HG02943 (cell line): ENCODE data around the gene ERGIC1.

Source experiments
- ATAC-seq: cut with Tn5 transposase; IDR thresholded peaks from one replicate; pipeline ENCODE4 v1.9.1; 2021; ENCODE audit warnings: mild to moderate bottlenecking, low read depth, moderate library complexity; ENCODE audit not compliant: unreplicated experiment

Gene ERGIC1

GRCh38 chr5:172959824-172960799 lies 126.1 kb downstream of the ERGIC1 start:
- no peak for ATAC-seq

GRCh38 chr5:172969921-172970320 lies 135.9 kb downstream of the ERGIC1 start:
- no peak for ATAC-seq

- no peak for ATAC-seq
These were observed 137.4 kb downstream of the ERGIC1 start for GRCh38 chr5:172971482-172971881.

- ATAC-seq: no peak
These were observed 138.5 kb downstream of the ERGIC1 start for GRCh38 chr5:172972552-172972951.

GRCh38 chr5:172973127-172973916 lies 139.3 kb downstream of the ERGIC1 start:
- ATAC-seq: no peak

GRCh38 chr5:172973931-172974330 lies 139.9 kb downstream of the ERGIC1 start:
- ATAC-seq: no peak

- no peak for ATAC-seq
These were observed 141.2 kb downstream of the ERGIC1 start for GRCh38 chr5:172975289-172975688.

GRCh38 chr5:172979778-172980177 lies 145.7 kb downstream of the ERGIC1 start:
- ATAC-seq: no peak

- ATAC-seq: no peak
These were observed 147.9 kb downstream of the ERGIC1 start for GRCh38 chr5:172981931-172982330.

- ATAC-seq: peak; percentile 80
These were observed 149.6 kb downstream of the ERGIC1 start, which contains the start of gene ATP6V0E1 for GRCh38 chr5:172983542-172984243. ATP6V0E1 (plus strand) TSS chr5:172983771; CDS start chr5:172983861, 90 bp downstream.

- ATAC-seq: peak; percentile 65
These were observed 150.3 kb downstream of the ERGIC1 start for GRCh38 chr5:172984244-172984953.

- ATAC-seq: no peak
These were observed 151.5 kb downstream of the ERGIC1 start for GRCh38 chr5:172985596-172985995.

- ATAC-seq: no peak
These were observed 154.2 kb downstream of the ERGIC1 start for GRCh38 chr5:172988276-172988675.

- ATAC-seq: no peak
These were observed 156.7 kb downstream of the ERGIC1 start for GRCh38 chr5:172990776-172991175.

- ATAC-seq: no peak
These were observed 160.4 kb downstream of the ERGIC1 start for GRCh38 chr5:172994405-172994804.

GRCh38 chr5:172999372-172999973 lies 165.4 kb downstream of the ERGIC1 start:
- no peak for ATAC-seq

- ATAC-seq: no peak
These were observed 165.9 kb downstream of the ERGIC1 start for GRCh38 chr5:172999974-173000373.

GRCh38 chr5:173001229-173001841 lies 167.3 kb downstream of the ERGIC1 start:
- no peak for ATAC-seq
